CD4-positive, CD25-positive, alpha-beta regulatory T cell (primary cell): ENCODE data around the gene TPK1. TPM values are rescaled to one million over a fixed set of nuclear protein-coding genes. Genes with fewer than 3 reads are reported as not detected.
"Not testable (repeated sequence)": the region's sequence is repeated elsewhere in the genome, so short reads cannot be mapped to it uniquely, and the experiment has no call there.

Experiments
- ATAC-seq, 2 donors: fragments of 150-1000 bp; cut with Tn5 transposase; one replicate each; pipeline ENCODE4 v1.10.0; 2021; ENCODE audit warnings: low read depth in 2 of 2, moderate number of reproducible peaks in 2 of 2, moderate library complexity in 1 of 2
- DNase-seq, 3 donors: peaks; one replicate each; pipeline versions ENCODE4 v3.0.0 to v3.0.0-alpha.2; 2012 to 2022; ENCODE audit warnings: mixed read lengths in 1 of 3
- H3K27ac ChIP-seq: one replicate; pipeline ENCODE4 v1.7.0; 2013; ENCODE audit warnings: mild to moderate bottlenecking, low read length; ENCODE audit not compliant: insufficient read depth, poor library complexity, severe bottlenecking
- H3K27me3 ChIP-seq: one replicate; pipeline ENCODE4 v1.7.0; 2013; ENCODE audit warnings: low read length; ENCODE audit not compliant: control insufficient read depth, insufficient read depth
- H3K36me3 ChIP-seq: one replicate; pipeline ENCODE4 v1.7.0; 2013; ENCODE audit warnings: mild to moderate bottlenecking, low read length, moderate library complexity; ENCODE audit not compliant: control insufficient read depth, insufficient read depth
- H3K4me1 ChIP-seq: 2 replicates; pipeline ENCODE4 v1.7.0; 2013; ENCODE audit warnings: mild to moderate bottlenecking, low read length; ENCODE audit not compliant: insufficient read depth, control insufficient read depth, poor library complexity, severe bottlenecking
- H3K4me3 ChIP-seq: one replicate; pipeline ENCODE4 v1.7.0; 2013; ENCODE audit warnings: low read depth, mild to moderate bottlenecking, low read length, moderate library complexity
- H3K9me3 ChIP-seq, 2 experiments: 1 replicate in 1 of 2; 2 replicates in 1 of 2; pipeline ENCODE4 v1.7.0; 2013; ENCODE audit warnings: low read length in 2 of 2, mild to moderate bottlenecking in 1 of 2, moderate library complexity in 1 of 2; ENCODE audit not compliant: control insufficient read depth in 2 of 2
- H3K27ac Mint-ChIP-seq, 3 donors: one replicate each; pipeline ENCODE4 v1.8.0; 2020 to 2022; ENCODE audit warnings: mild to moderate bottlenecking in 3 of 3, mixed read lengths in 3 of 3, moderate library complexity in 2 of 3
- H3K27me3 Mint-ChIP-seq: one replicate; pipeline ENCODE4 v1.8.0; 2022; ENCODE audit warnings: mild to moderate bottlenecking, mixed read lengths
- H3K36me3 Mint-ChIP-seq: one replicate; pipeline ENCODE4 v1.8.0; 2020; ENCODE audit warnings: mixed read lengths
- H3K4me1 Mint-ChIP-seq, 4 donors: one replicate each; pipeline ENCODE4 v1.8.0; 2020 to 2022; ENCODE audit warnings: mixed read lengths in 4 of 4, mild to moderate bottlenecking in 1 of 4
- H3K4me3 Mint-ChIP-seq, 4 donors: one replicate each; pipeline ENCODE4 v1.8.0; 2020 to 2022; ENCODE audit warnings: mild to moderate bottlenecking in 4 of 4, mixed read lengths in 4 of 4, moderate library complexity in 3 of 4
- H3K9me3 Mint-ChIP-seq, 7 donors: one replicate each; pipeline ENCODE4 v1.8.0; 2020 to 2022; ENCODE audit warnings: mixed read lengths in 7 of 7, mild to moderate bottlenecking in 3 of 7, moderate library complexity in 2 of 7
- polyA plus RNA-seq, 4 donors: library from polyadenylated mRNA; unstranded; fragments of 300-500 nt; fragmentation: Illumina TruSeq; gene quantifications; one replicate each; pipeline ENCODE4 v1.2.3, GENCODE V29; 2021
- total RNA-seq: library from RNA; stranded (reverse); gene quantifications from one replicate; pipeline ENCODE4 v1.2.3, GENCODE V29; 2022

TPK1 gene
- total and polyA plus RNA-seq, 5 donors from 2014 or later: 30.5 to 38.8 (median 31.6) TPM

DNA sequence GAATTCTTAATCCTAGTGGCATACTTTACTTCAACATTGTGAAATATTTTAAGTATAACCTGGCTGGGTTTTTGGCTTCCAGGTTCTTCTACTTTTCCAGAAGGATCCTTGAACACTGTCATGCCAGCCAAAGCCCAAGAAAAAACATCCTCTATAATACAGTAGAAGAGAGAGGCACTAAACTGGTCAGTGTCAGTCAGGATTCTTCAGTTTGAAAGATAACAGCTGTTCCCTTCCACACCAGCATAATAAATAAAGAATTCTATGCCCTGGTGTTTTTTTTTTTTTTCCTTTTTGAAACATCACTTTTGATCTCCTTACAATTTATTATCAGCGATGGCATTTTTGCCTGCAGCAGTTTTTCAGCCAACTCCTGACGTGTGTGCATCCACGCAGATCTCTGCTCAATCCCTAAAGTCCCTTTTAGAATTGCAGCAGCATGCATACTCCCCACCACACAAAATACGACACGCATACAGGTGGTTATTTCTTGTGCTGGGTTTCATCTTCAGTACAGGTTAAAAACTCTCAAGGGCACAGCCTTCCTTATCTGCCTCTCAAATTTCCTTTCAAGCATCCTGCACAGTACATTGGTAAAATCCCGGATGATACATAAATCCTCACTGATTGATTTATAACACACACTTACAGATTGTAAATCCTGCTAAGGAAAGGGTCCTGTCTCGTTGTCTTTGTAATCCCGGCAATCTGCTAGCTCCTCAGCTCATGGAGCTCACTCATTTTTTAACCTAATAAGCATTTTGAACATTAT is 100.2 kb downstream of the TPK1 start:
- Mint-ChIP-seq H3K4me1 (peaks cover 6 to 19% (median 14%) of the 10 kb centered on the region in 4 donors), H3K36me3 (peaks cover 9% of the 10 kb centered on the region), H3K9me3 (no peaks in the 10 kb centered on the region), H3K4me3 (no peak overlapping the region), H3K27ac (no peak overlapping the region), H3K27me3 (no peaks in the 10 kb centered on the region)
- Histone ChIP-seq H3K4me3 (no peak overlapping the region), H3K9me3 (no peaks in the 10 kb centered on the region), H3K36me3 (no peaks in the 10 kb centered on the region), H3K27me3 (no peaks in the 10 kb centered on the region), H3K4me1 (no peaks in the 10 kb centered on the region), H3K27ac (no peak overlapping the region)
- DNase-seq (no peak), ATAC-seq (no peak)

DNA sequence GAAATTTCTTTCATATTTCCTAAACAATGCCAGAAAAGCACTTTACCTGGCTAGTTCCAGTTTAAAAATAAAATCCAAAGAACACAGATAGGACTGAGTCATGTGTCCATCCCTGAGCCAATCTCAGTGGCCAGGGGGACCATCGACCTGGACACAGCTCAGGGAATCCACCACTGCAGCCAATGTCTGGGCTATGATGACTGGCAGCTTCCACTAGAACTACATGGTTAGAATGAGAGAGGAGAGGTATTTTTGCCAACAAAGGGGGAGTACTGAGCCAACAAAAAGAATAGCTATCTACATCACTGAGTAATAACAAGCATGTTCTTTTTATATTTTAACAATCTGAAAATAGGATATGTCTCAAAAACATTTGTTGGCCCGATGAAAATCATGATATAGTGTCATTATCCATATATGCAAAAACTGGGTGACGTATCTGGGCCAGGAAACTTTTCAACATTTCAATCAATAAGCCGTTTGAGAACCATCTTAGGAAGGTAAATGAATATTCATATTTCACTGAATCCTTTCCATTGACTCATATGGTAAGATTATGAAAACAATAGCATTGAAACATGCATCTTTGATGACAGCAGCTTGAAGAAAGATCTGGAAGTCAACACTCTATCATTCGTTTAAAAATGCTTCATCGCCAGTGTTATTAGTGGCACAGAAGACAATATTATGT is 104.0 kb downstream of the TPK1 start:
- no peaks in the 10 kb centered on the region for H3K27me3 Mint-ChIP-seq
- peaks cover 15% of the 10 kb centered on the region for H3K36me3 Mint-ChIP-seq
- no peaks in the 10 kb centered on the region for H3K4me1 ChIP-seq
- ATAC-seq: no peak
- no peak overlapping the region for H3K27ac Mint-ChIP-seq
- no peaks in the 10 kb centered on the region for H3K27me3 ChIP-seq
- no peak for DNase-seq
- no peak overlapping the region for H3K27ac ChIP-seq
- no peaks in the 10 kb centered on the region for H3K36me3 ChIP-seq
- no peak overlapping the region for H3K4me3 Mint-ChIP-seq
- H3K4me3 ChIP-seq: no peak overlapping the region
- H3K9me3 ChIP-seq: no peaks in the 10 kb centered on the region
- H3K9me3 Mint-ChIP-seq: peaks cover 0 to 3% (median 0%) of the 10 kb centered on the region in 7 donors
- H3K4me1 Mint-ChIP-seq: peaks cover 0 to 2% (median under 1%) of the 10 kb centered on the region in 4 donors

- H3K27ac ChIP-seq: no peak overlapping the region
- H3K4me3 ChIP-seq: no peak overlapping the region
- no peak for ATAC-seq
- no peaks in the 10 kb centered on the region for H3K4me1 ChIP-seq
- Mint-ChIP-seq H3K27me3 (no peaks in the 10 kb centered on the region), H3K9me3 (peaks cover 0 to 3% (median 0%) of the 10 kb centered on the region in 7 donors), H3K4me3 (no peak overlapping the region), H3K27ac (no peak overlapping the region), H3K36me3 (peaks cover 15% of the 10 kb centered on the region), H3K4me1 (peaks cover 0 to 4% (median 1%) of the 10 kb centered on the region in 4 donors)
- DNase-seq: no peak
- H3K27me3 ChIP-seq: no peaks in the 10 kb centered on the region
- H3K36me3 ChIP-seq: no peaks in the 10 kb centered on the region
- no peaks in the 10 kb centered on the region for H3K9me3 ChIP-seq
These were observed 105.6 kb downstream of the TPK1 start for GRCh38 chr7:144730224-144730623.

GRCh38 chr7:144729226-144729625 is 106.6 kb downstream of the TPK1 start:
- H3K4me1 Mint-ChIP-seq: peaks cover 0 to 5% (median 2%) of the 10 kb centered on the region in 4 donors
- H3K9me3 Mint-ChIP-seq: peaks cover 0 to 3% (median 0%) of the 10 kb centered on the region in 7 donors
- H3K4me3 Mint-ChIP-seq: no peak overlapping the region
- no peak for DNase-seq
- Histone ChIP-seq H3K9me3 (no peaks in the 10 kb centered on the region), H3K27ac (no peak overlapping the region), H3K4me1 (no peaks in the 10 kb centered on the region), H3K27me3 (no peaks in the 10 kb centered on the region), H3K4me3 (no peak overlapping the region), H3K36me3 (no peaks in the 10 kb centered on the region)
- peaks cover 15% of the 10 kb centered on the region for H3K36me3 Mint-ChIP-seq
- H3K27me3 Mint-ChIP-seq: no peaks in the 10 kb centered on the region
- no peak for ATAC-seq
- H3K27ac Mint-ChIP-seq: no peak overlapping the region

DNA sequence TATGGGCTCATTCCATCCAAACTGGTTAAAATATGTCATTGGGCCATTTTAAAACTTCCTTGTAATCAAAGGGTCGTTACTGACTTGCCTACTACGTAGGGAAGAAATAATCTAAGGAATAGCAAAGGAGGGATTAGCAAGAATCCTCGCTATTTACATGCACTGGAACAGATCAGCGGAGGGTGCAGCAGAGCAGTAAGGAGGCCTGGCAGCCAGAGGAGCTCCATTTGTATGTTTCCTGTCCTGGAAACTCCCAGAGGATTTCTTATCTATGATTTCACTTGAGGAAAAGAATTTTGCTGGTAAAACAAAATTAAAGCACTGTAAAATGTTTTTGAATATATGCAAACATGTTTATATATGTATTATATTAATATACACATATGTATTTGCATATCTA is 107.3 kb downstream of the TPK1 start:
- no peak overlapping the region for H3K4me3 Mint-ChIP-seq
- Histone ChIP-seq H3K27me3 (no peaks in the 10 kb centered on the region), H3K9me3 (no peaks in the 10 kb centered on the region), H3K4me3 (no peak overlapping the region), H3K36me3 (no peaks in the 10 kb centered on the region), H3K27ac (no peak overlapping the region), H3K4me1 (no peaks in the 10 kb centered on the region)
- H3K4me1 Mint-ChIP-seq: peaks cover 0 to 5% (median 2%) of the 10 kb centered on the region in 4 donors
- no peaks in the 10 kb centered on the region for H3K27me3 Mint-ChIP-seq
- H3K9me3 Mint-ChIP-seq: peaks cover 0 to 3% (median 0%) of the 10 kb centered on the region in 7 donors
- ATAC-seq (no peak), DNase-seq (no peak)
- H3K36me3 Mint-ChIP-seq: peaks cover 15% of the 10 kb centered on the region
- no peak overlapping the region for H3K27ac Mint-ChIP-seq

DNA sequence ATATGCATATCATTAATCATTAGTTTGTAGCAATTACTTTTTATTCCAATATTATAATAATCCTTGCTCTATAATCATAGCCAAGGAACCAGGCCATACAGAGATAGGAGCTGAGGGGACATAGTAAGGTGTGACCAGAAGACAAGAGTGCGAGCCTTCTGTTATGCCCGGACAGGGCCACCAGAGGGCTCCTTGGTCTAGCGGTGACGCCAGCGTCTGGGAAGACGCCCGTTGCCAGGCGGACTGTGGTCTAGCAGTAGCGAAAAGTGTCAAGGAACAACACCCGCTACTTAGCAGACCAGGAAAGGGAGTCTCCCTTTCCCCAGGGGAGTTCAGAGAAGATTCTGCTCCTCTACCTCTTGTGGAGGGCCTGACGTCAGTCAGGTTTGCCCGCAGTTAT is 109.0 kb downstream of the TPK1 start:
- H3K4me1 ChIP-seq, H3K9me3 ChIP-seq, H3K4me1 Mint-ChIP-seq, H3K27me3 Mint-ChIP-seq, H3K27me3 ChIP-seq, H3K36me3 ChIP-seq, H3K9me3 Mint-ChIP-seq, H3K36me3 Mint-ChIP-seq, ATAC-seq, DNase-seq, H3K4me3 Mint-ChIP-seq, H3K4me3 ChIP-seq, H3K27ac ChIP-seq: not testable (repeated sequence)
- peak overlapping the region in 1 of 3 donors; percentile 45 for H3K27ac Mint-ChIP-seq

DNA sequence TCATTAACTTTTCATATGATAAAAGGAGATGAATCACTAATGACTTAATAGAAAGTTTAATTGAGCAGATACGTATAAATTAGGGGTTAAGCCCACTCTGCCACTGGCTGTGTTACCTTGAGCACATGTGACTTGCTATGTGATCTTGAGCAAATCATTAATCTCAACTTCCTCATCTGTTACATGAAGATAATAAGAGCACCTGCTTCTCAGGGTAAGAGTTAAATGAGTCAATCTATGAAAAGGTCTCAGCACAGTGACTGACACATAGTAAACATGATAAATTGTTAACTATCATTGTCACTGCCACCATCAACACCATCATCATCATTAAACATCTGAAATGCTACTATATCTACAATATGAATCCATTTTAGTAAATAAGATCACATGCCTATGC is 110.8 kb downstream of the TPK1 start:
- H3K27ac Mint-ChIP-seq: no peak overlapping the region
- H3K4me1 ChIP-seq: no peaks in the 10 kb centered on the region
- no peaks in the 10 kb centered on the region for H3K36me3 ChIP-seq
- H3K4me1 Mint-ChIP-seq: peaks cover 4 to 13% (median 9%) of the 10 kb centered on the region in 4 donors
- no peaks in the 10 kb centered on the region for H3K27me3 ChIP-seq
- no peak overlapping the region for H3K4me3 ChIP-seq
- H3K27me3 Mint-ChIP-seq: no peaks in the 10 kb centered on the region
- H3K9me3 Mint-ChIP-seq: peaks cover 0 to 3% (median 0%) of the 10 kb centered on the region in 7 donors
- H3K9me3 ChIP-seq: no peaks in the 10 kb centered on the region
- H3K36me3 Mint-ChIP-seq: peaks cover 9% of the 10 kb centered on the region
- no peak overlapping the region for H3K27ac ChIP-seq
- ATAC-seq (no peak), DNase-seq (no peak)
- H3K4me3 Mint-ChIP-seq: no peak overlapping the region
